Esophagus muscularis mucosa (tissue), 4 donors: ENCODE measurements around the gene GDAP2. TPM values are rescaled to one million over a fixed set of nuclear protein-coding genes. Genes with fewer than 3 reads are reported as not detected.

Experiments used
- DNase-seq: peaks from one replicate; pipeline ENCODE4 v3.0.0-alpha.2; 2017; ENCODE audit errors: extremely low spot score
- H3K27ac ChIP-seq, 4 donors: fragments of 200-600 bp; sonication (generic); replicated peaks in 1 of 4; 1 replicate in 3 of 4; 2 replicates in 1 of 4; pipeline ENCODE4 v1.5.1; 2016 to 2019; ENCODE audit warnings: mild to moderate bottlenecking in 1 of 4
- H3K27me3 ChIP-seq, 4 donors: fragments of 200-600 bp; sonication (generic); one replicate each; pipeline versions ENCODE4 v1.5.1 to v1.6.0; 2016 to 2019
- H3K36me3 ChIP-seq, 4 donors: fragments of 200-600 bp; sonication (generic); one replicate each; pipeline ENCODE4 v1.5.1; 2016 to 2019
- H3K4me1 ChIP-seq, 4 donors: fragments of 200-600 bp; sonication (generic); one replicate each; pipeline ENCODE4 v1.5.1; 2016 to 2019
- H3K4me3 ChIP-seq, 4 donors: fragments of 200-600 bp; sonication (generic); 1 replicate in 2 of 4; 2 replicates in 2 of 4; pipeline ENCODE4 v1.5.1; 2016 to 2019; ENCODE audit warnings: mild to moderate bottlenecking in 4 of 4, moderate library complexity in 1 of 4
- H3K9me3 ChIP-seq, 4 donors: fragments of 200-600 bp; sonication (generic); 1 replicate in 3 of 4; 2 replicates in 1 of 4; pipeline ENCODE4 v1.5.1; 2016 to 2019
- CTCF ChIP-seq, 3 experiments: fragments of 200-600 bp in 2 of 3; fragments of 450-650 bp in 1 of 3; sonication (generic) in 2 of 3; IDR thresholded peaks; one replicate each; pipeline ENCODE4 v1.5.1; 2017 to 2019; ENCODE audit warnings: antibody characterized with exemption in 3 of 3, mild to moderate bottlenecking in 2 of 3, moderate library complexity in 1 of 3
- EP300 ChIP-seq: sonication (generic); formaldehyde crosslinking; IDR thresholded peaks from one replicate; pipeline ENCODE4 v1.6.1; 2017; ENCODE audit warnings: antibody characterized with exemption
- POLR2A ChIP-seq: fragments of 450-650 bp; IDR thresholded peaks from one replicate; pipeline ENCODE4 v1.6.1; 2017; ENCODE audit warnings: antibody characterized with exemption, moderate library complexity, mild to moderate bottlenecking, low read depth
- POLR2AphosphoS5 ChIP-seq, 2 donors: sonication (generic); formaldehyde crosslinking; IDR thresholded peaks; one replicate each; pipeline ENCODE4 v1.6.1; 2017; ENCODE audit warnings: antibody characterized with exemption in 2 of 2
- WGBS: methylation state at CpG from one replicate; pipeline ENCODE4 v1.1.5; 2018; 5-methylcytosine and 5-hydroxymethylcytosine counted together
- intact Hi-C: fragments of 100-400 bp; cut with DNase I; formaldehyde crosslinking; loops from one replicate; pipeline ENCODE4 v1.15.1; 2023
- total RNA-seq, 4 donors: library from RNA; depleted of rRNA; stranded (reverse); fragments of >200 nt; gene quantifications; one replicate each; pipeline versions ENCODE4 v1.1.0 to v1.2.1, GENCODE V29; 2016

Gene GDAP2
- total RNA-seq, 4 donors from 2014 or later: 25.3 to 30.0 (median 26.8) TPM

DNA sequence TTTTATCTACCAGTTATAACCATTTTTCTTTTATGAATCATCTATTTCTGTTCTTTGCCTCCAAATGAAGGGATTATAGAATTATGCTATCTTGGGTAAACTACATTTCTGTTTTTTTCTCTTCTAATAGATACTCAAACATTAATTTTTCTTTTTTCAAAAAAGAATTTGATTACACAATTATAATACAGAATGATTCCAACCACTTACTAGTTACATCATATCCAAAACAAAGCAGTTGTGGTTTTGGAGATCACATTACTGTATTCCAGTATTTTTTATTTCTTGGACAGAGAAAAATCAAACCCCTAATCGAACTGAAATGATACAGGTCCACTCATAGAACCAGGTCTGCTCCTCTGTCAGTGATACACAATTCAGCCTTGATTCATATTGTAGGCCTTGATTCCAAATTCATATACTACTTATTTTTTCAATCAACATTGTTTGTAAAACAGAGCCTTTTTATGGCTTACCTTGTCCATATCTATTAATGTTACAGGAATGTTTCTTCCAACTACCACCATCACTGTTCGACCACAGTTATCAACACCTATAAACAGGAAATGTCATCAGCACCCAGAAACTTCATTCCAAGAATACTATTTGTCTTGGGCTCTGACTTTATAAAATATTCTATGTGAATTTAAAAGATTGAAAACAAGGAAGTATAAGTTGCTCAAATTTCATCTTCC, 43.2 kb downstream of the GDAP2 start:
- TF ChIP-seq EP300 (no peak), POLR2A (no peak), POLR2AphosphoS5 (IDR thresholded peaks at IDR 0.05) (no peak), CTCF (IDR thresholded peaks at IDR 0.05) (no peak)
- Histone ChIP-seq H3K4me3 (no peak overlapping the region), H3K4me1 (no peaks in the 10 kb centered on the region), H3K36me3 (peaks cover 4 to 54% (median 10%) of the 10 kb centered on the region in 4 donors), H3K9me3 (no peaks in the 10 kb centered on the region), H3K27me3 (no peaks in the 10 kb centered on the region), H3K27ac (no peak overlapping the region)
- WGBS: 72% methylated on average over 2 of the region's 2 CpGs
- intact Hi-C loops: no loop called here
- no peak for DNase-seq

- Histone ChIP-seq H3K4me1 (no peaks in the 10 kb centered on the region), H3K9me3 (no peaks in the 10 kb centered on the region), H3K27ac (no peak overlapping the region), H3K4me3 (no peak overlapping the region), H3K36me3 (peaks cover 25 to 73% (median 29%) of the 10 kb centered on the region in 4 donors), H3K27me3 (no peaks in the 10 kb centered on the region)
- no peak for TF ChIP-seq CTCF (IDR thresholded peaks at IDR 0.05)
- TF ChIP-seq POLR2AphosphoS5 (IDR thresholded peaks at IDR 0.05): no peak
- no peak for TF ChIP-seq POLR2A
- no peak for TF ChIP-seq EP300
- 85% methylated on average over 1 of the region's 1 CpG for WGBS
- DNase-seq: no peak
- intact Hi-C loops: no loop called here
These were observed 45.8 kb downstream of the GDAP2 start for GRCh38 chr1:117883616-117884015.

DNA sequence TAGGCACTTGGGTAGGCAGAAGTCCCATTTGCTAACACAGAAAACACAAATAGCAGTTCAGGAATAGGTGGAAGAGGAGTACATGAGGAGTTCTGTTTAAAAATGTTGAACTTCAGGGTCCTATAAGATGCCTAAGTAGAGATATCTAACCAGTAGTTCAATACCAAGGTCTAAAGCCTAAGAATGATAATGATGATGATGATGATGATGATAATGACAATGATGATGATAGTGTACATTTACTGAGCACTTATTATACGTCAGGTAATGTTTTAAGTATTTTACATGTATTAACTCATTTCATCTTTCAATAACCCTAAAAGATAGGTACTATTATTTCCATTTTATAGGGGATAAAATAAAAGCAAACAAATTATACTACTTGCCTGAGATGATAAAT, 50.1 kb downstream of the GDAP2 start:
- Histone ChIP-seq H3K4me3 (no peak overlapping the region), H3K27ac (no peak overlapping the region), H3K9me3 (peaks cover 0 to 5% (median 0%) of the 10 kb centered on the region in 4 donors), H3K4me1 (no peaks in the 10 kb centered on the region), H3K27me3 (no peaks in the 10 kb centered on the region), H3K36me3 (peaks cover 52 to 92% (median 68%) of the 10 kb centered on the region in 4 donors)
- intact Hi-C loops: no loop called here
- TF ChIP-seq CTCF (IDR thresholded peaks at IDR 0.05) (no peak), POLR2AphosphoS5 (IDR thresholded peaks at IDR 0.05) (no peak), EP300 (no peak), POLR2A (no peak)
- DNase-seq: no peak
- 97% methylated on average over 1 of the region's 1 CpG for WGBS

DNA sequence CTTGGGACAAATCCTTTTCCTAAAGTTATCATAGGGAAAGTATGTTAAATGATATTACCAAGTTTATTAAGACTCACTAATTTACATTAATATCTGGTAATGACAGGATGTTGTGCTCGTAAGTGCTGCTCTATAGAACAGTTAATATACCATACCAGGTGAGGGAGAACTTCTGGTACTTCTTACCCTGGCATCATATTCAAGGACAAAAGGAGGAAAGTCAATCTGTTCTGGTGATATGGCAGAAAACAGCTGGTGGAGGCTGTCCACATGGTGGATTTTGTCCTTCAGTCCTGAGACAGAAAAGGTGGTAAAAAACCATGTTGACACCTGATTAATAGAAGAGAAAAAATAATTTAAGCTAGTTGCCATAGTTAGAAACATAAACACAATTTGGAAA, 51.6 kb downstream of the GDAP2 start:
- Histone ChIP-seq H3K27ac (no peak overlapping the region), H3K36me3 (peaks cover 46 to 89% (median 74%) of the 10 kb centered on the region in 4 donors), H3K27me3 (no peaks in the 10 kb centered on the region), H3K9me3 (peaks cover 0 to 5% (median 0%) of the 10 kb centered on the region in 4 donors), H3K4me3 (no peak overlapping the region), H3K4me1 (no peaks in the 10 kb centered on the region)
- TF ChIP-seq CTCF (IDR thresholded peaks at IDR 0.05) (no peak), POLR2A (no peak), EP300 (no peak), POLR2AphosphoS5 (IDR thresholded peaks at IDR 0.05) (no peak)
- WGBS: 94% methylated on average over 1 of the region's 1 CpG
- DNase-seq: no peak
- intact Hi-C loops: no loop called here

GRCh38 chr1:117871013-117871412, 58.4 kb downstream of the GDAP2 start:
- intact Hi-C loops: no loop called here

More at GRCh38 chr1:117871013-117871412, 58.4 kb downstream of the GDAP2 start:
- no peak for TF ChIP-seq CTCF (IDR thresholded peaks at IDR 0.05)
- no peak for TF ChIP-seq POLR2A
- TF ChIP-seq POLR2AphosphoS5 (IDR thresholded peaks at IDR 0.05): no peak
- no peak for TF ChIP-seq EP300
- H3K4me3 ChIP-seq: no peak overlapping the region
- no peak for DNase-seq
- H3K36me3 ChIP-seq: peaks cover 33 to 77% (median 66%) of the 10 kb centered on the region in 4 donors
- no peak overlapping the region for H3K27ac ChIP-seq
- H3K4me1 ChIP-seq: no peaks in the 10 kb centered on the region
- H3K9me3 ChIP-seq: peaks cover 0 to 5% (median 0%) of the 10 kb centered on the region in 4 donors
- H3K27me3 ChIP-seq: no peaks in the 10 kb centered on the region
